ENCODE data around the gene STOX1. TPM values are rescaled to one million over a fixed set of nuclear protein-coding genes. Genes with fewer than 3 reads are reported as not detected.

The STOX1 gene
- total RNA-seq, 2 donors from 2014 or later = 4.5 to 5.2 TPM

DNA sequence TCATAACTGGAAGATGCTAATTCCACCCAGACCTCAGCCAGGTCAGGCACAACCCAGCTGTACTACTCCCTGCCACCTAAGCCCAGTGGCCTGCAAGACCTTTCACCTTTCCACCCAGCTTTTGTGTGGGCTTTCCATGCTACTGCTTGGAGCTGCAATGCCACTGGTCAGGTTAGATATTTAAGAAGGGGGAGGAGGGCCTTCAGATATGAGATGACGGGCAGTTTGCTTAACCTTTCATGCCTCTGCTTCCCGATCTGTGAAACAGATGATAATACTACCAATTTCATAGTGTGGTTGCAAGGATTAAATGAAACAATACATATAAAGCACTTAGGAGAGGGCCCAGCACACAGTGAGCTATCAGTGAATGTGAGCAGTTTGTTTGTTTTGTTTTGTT lies 20.9 kb downstream of the STOX1 start:
- Mint-ChIP-seq H3K27me3 (ENCODE audit: insufficient read depth) (no peaks in the 10 kb centered on the region), H3K4me3 (no peak overlapping the region), H3K4me1 (peaks cover 6% of the 10 kb centered on the region), H3K9me3 (peaks cover 9% of the 10 kb centered on the region), H3K36me3 (ENCODE audit: low read depth) (no peaks in the 10 kb centered on the region), H3K27ac (no peak overlapping the region)
- Histone ChIP-seq H3K4me3 (ENCODE audit: low read length) (no peak overlapping the region), H3K27me3 (ENCODE audit: control insufficient read depth, insufficient read depth, low read length, poor library complexity, severe bottlenecking) (no peaks in the 10 kb centered on the region), H3K4me1 (ENCODE audit: control insufficient read depth, insufficient read depth, low read length) (no peaks in the 10 kb centered on the region), H3K9ac (ENCODE audit: extremely low read depth, low read length, poor library complexity, severe bottlenecking) (no peak overlapping the region), H3K9me3 (ENCODE audit: control insufficient read depth, low read length) (no peaks in the 10 kb centered on the region), H3K27ac (ENCODE audit: low read depth, low read length) (no peak overlapping the region), H3K36me3 (ENCODE audit: control insufficient read depth, insufficient read depth, low read length) (no peaks in the 10 kb centered on the region)
- TF ChIP-seq, protein P1, sequence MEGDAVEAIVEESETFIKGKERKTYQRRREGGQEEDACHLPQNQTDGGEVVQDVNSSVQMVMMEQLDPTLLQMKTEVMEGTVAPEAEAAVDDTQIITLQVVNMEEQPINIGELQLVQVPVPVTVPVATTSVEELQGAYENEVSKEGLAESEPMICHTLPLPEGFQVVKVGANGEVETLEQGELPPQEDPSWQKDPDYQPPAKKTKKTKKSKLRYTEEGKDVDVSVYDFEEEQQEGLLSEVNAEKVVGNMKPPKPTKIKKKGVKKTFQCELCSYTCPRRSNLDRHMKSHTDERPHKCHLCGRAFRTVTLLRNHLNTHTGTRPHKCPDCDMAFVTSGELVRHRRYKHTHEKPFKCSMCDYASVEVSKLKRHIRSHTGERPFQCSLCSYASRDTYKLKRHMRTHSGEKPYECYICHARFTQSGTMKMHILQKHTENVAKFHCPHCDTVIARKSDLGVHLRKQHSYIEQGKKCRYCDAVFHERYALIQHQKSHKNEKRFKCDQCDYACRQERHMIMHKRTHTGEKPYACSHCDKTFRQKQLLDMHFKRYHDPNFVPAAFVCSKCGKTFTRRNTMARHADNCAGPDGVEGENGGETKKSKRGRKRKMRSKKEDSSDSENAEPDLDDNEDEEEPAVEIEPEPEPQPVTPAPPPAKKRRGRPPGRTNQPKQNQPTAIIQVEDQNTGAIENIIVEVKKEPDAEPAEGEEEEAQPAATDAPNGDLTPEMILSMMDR (conservative IDR thresholded peaks at IDR 0.05) = no peak
- WGBS, 2 experiments (ENCODE audit: insufficient coverage in 1 of 2, insufficient read length in 1 of 2) = 94 to 100% methylated on average over 1 to 2 of the region's 2 CpGs
- DNase-seq = no peak

DNA sequence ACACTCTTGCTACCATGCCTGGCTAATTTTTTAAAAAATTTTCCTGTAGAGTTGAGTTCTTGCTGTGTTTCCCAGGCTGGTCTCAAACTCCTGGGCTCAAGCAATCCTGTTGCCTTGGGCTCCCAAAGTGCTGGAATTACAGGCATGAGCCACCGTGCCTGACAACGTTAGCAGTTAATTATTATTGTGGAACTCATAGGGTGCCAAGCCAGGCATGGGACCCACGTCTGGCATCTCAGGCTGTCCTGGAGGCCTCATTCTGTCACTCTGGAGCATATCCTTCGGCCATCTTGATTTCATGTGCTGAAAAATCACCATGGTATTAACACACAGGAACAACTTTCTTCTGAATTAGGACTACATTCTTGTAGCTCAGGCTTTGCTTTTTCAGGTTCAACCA lies 21.5 kb downstream of the STOX1 start:
- Histone ChIP-seq H3K9me3 (ENCODE audit: control insufficient read depth, low read length) (no peaks in the 10 kb centered on the region), H3K27me3 (ENCODE audit: control insufficient read depth, insufficient read depth, low read length, poor library complexity, severe bottlenecking) (no peaks in the 10 kb centered on the region), H3K4me3 (ENCODE audit: low read length) (no peak overlapping the region), H3K9ac (ENCODE audit: extremely low read depth, low read length, poor library complexity, severe bottlenecking) (no peak overlapping the region), H3K27ac (ENCODE audit: low read depth, low read length) (no peak overlapping the region), H3K36me3 (ENCODE audit: control insufficient read depth, insufficient read depth, low read length) (no peaks in the 10 kb centered on the region), H3K4me1 (ENCODE audit: control insufficient read depth, insufficient read depth, low read length) (no peaks in the 10 kb centered on the region)
- Mint-ChIP-seq H3K36me3 (ENCODE audit: low read depth) (no peaks in the 10 kb centered on the region), H3K4me1 (peaks cover 6% of the 10 kb centered on the region), H3K9me3 (peaks cover 9% of the 10 kb centered on the region), H3K27me3 (ENCODE audit: insufficient read depth) (no peaks in the 10 kb centered on the region), H3K27ac (peak overlapping the region; percentile 39), H3K4me3 (no peak overlapping the region)
- 82 to 91% methylated on average over 4 of the region's 4 CpGs for WGBS, 2 experiments (ENCODE audit: insufficient coverage in 1 of 2, insufficient read length in 1 of 2)
- TF ChIP-seq, protein P1 (conservative IDR thresholded peaks at IDR 0.05) = no peak
- no peak for DNase-seq

DNA sequence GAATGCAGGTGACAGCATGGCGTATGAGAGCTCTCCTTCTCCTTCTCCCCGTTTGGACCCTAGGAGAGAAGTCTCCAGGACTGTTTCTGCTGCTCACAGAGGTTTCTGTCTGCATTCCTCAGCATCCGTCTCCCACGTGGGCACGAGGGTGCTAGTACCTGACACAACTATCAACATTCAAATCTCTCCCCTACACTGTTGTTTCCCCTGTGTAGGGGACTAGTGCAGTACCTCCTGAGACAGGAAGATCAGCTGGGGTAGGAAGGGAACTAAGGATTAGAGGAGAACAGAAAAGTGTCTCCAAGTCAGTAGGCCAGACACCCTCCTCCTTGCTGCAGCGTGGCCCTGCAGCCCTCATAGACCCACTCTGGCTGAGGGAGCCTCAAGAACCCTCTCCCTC lies 29.0 kb downstream of the STOX1 start:
- no peaks in the 10 kb centered on the region for H3K4me1 ChIP-seq (ENCODE audit: control insufficient read depth, insufficient read depth, low read length)
- H3K9ac ChIP-seq (ENCODE audit: extremely low read depth, low read length, poor library complexity, severe bottlenecking) = no peak overlapping the region
- no peak overlapping the region for H3K4me3 Mint-ChIP-seq
- no peaks in the 10 kb centered on the region for H3K27me3 Mint-ChIP-seq (ENCODE audit: insufficient read depth)
- no peak for DNase-seq
- no peaks in the 10 kb centered on the region for H3K36me3 ChIP-seq (ENCODE audit: control insufficient read depth, insufficient read depth, low read length)
- no peaks in the 10 kb centered on the region for H3K4me1 Mint-ChIP-seq
- WGBS, 2 experiments (ENCODE audit: insufficient coverage in 1 of 2, insufficient read length in 1 of 2) = 73 to 78% methylated on average over 6 of the region's 6 CpGs
- H3K27ac Mint-ChIP-seq = no peak overlapping the region
- H3K27ac ChIP-seq (ENCODE audit: low read depth, low read length) = no peak overlapping the region
- H3K36me3 Mint-ChIP-seq (ENCODE audit: low read depth) = peaks cover 12% of the 10 kb centered on the region
- H3K27me3 ChIP-seq (ENCODE audit: control insufficient read depth, insufficient read depth, low read length, poor library complexity, severe bottlenecking) = no peaks in the 10 kb centered on the region
- peaks cover 30% of the 10 kb centered on the region for H3K9me3 Mint-ChIP-seq
- peaks cover 27% of the 10 kb centered on the region for H3K9me3 ChIP-seq (ENCODE audit: control insufficient read depth, low read length)
- H3K4me3 ChIP-seq (ENCODE audit: low read length) = no peak overlapping the region
- TF ChIP-seq, protein P1 (conservative IDR thresholded peaks at IDR 0.05) = no peak
